ENCODE data around the gene ZNF358. TPM values are rescaled to one million over a fixed set of nuclear protein-coding genes. Genes with fewer than 3 reads are reported as not detected.

ZNF358 gene
- total and polyA plus RNA-seq, 2 of the 13 experiments (the other 11 are each of a cell fraction or from before 2014, with no cell fraction given): 9.1 to 37.0 TPM

DNA sequence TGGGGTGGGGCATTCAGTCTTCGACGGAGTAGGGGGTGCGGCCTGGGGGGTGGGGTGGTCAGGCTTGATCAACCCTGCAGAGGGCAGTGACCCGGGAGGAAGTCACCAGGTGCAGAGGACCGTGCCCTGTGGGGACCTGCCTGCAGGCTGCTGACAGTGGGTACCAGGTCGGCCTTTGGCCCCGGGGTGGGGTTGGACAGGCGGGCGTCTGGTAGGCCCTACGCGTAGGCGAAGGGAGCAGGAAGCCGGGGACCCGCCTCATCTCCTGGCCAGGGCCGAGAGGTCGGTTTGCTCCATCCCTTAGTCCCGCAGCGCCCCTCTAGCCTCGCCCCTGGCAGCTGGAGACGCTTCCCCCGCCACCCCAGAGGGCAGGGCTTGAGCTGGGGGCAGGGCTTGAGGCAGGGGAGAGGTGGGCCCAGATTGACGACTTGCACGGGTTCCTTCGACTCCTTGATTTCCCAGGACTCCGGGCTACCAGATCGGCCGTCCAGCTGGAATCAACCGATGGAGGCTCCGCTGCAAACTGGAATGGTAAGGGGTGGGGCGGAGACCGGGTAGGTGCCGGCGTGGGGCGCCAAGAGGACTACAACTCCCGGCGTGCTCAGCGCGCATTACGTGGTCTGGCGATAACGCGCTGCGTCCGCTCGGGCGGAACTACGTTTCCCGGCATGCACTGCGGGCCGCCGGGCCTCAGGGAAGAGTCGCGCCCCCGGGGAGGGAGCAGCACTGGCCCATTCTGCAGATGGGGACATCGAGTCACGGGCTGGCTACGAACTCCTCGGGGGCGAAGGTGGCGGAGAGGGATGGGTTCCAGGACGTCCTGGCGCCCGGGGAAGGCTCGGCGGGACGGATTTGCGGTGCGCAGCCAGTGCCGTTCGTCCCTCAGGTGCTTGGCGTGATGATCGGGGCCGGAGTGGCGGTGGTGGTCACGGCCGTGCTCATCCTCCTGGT, 19.4 kb downstream of the ZNF358 start, which contains the start of gene PNPLA6 (continued):
- TF ChIP-seq TFDP1 (CRISPR knock-in tag; IDR thresholded peaks at IDR 0.05; ENCODE audit: borderline replicate concordance): peak; percentile 54; the same call in 1 of the 2 replicates
- peak; percentile 87 for TF ChIP-seq ZFY (CRISPR knock-in tag; IDR thresholded peaks at IDR 0.05)
- TF ChIP-seq DNMT3B (CRISPR knock-in tag; conservative IDR thresholded peaks at IDR 0.05): no peak
- TF ChIP-seq DNMT1 (CRISPR knock-in tag; IDR thresholded peaks at IDR 0.05): peak; percentile 77; the same call in 1 of the 2 replicates
- TF ChIP-seq PRDM10 (CRISPR knock-in tag; IDR thresholded peaks at IDR 0.05; ENCODE audit: low read depth): peak; percentile 82
- no peak for TF ChIP-seq MAZ (IDR thresholded peaks at IDR 0.05; ENCODE audit: borderline replicate concordance, low read depth, low read length)
- TF ChIP-seq MAZ (CRISPR knock-in tag; IDR thresholded peaks at IDR 0.05; ENCODE audit: low read depth): peak; percentile 68
- TF ChIP-seq ZBTB44 (CRISPR knock-in tag; IDR thresholded peaks at IDR 0.05): no peak
- TF ChIP-seq, protein P1, sequence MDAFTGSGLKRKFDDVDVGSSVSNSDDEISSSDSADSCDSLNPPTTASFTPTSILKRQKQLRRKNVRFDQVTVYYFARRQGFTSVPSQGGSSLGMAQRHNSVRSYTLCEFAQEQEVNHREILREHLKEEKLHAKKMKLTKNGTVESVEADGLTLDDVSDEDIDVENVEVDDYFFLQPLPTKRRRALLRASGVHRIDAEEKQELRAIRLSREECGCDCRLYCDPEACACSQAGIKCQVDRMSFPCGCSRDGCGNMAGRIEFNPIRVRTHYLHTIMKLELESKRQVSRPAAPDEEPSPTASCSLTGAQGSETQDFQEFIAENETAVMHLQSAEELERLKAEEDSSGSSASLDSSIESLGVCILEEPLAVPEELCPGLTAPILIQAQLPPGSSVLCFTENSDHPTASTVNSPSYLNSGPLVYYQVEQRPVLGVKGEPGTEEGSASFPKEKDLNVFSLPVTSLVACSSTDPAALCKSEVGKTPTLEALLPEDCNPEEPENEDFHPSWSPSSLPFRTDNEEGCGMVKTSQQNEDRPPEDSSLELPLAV (CRISPR knock-in tag; conservative IDR thresholded peaks at IDR 0.05; ENCODE audit: low read depth): no peak
- TF ChIP-seq ZBTB10 (CRISPR knock-in tag; IDR thresholded peaks at IDR 0.05; ENCODE audit: borderline replicate concordance): peak; percentile 63; the same call in 1 of the 2 replicates
- TF ChIP-seq ZNF224 (CRISPR knock-in tag; IDR thresholded peaks at IDR 0.05): no peak
- TF ChIP-seq, protein P2, sequence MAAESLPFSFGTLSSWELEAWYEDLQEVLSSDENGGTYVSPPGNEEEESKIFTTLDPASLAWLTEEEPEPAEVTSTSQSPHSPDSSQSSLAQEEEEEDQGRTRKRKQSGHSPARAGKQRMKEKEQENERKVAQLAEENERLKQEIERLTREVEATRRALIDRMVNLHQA (CRISPR knock-in tag; IDR thresholded peaks at IDR 0.05): no peak
- peak; percentile 65; the same call in 1 of the 2 replicates for TF ChIP-seq NKX3-1 (CRISPR knock-in tag; IDR thresholded peaks at IDR 0.05)

All from HepG2 (cell line).